NCI-H187 treated with DMSO at 0.1 percent for 48 hours (cell line): Measurements from ENCODE around the gene VIPR2.

Experiments used
- DNase-seq: peaks from one replicate; lab custom pipeline; 2025; lab: John Stamatoyannopoulos, UW

VIPR2 gene

GRCh38 chr7:159042103-159042502, 102.6 kb downstream of the VIPR2 start:
- no peak for DNase-seq

GRCh38 chr7:159040912-159041711, 103.6 kb downstream of the VIPR2 start:
- DNase-seq: no peak

- no peak for DNase-seq
These were observed 104.5 kb downstream of the VIPR2 start for GRCh38 chr7:159040146-159040545.

GRCh38 chr7:159039716-159040115, 105.0 kb downstream of the VIPR2 start:
- no peak for DNase-seq

GRCh38 chr7:159038066-159038465, 106.6 kb downstream of the VIPR2 start:
- no peak for DNase-seq

GRCh38 chr7:159036916-159037605, 107.6 kb downstream of the VIPR2 start:
- DNase-seq: no peak

- DNase-seq: no peak
These were observed 109.0 kb downstream of the VIPR2 start for GRCh38 chr7:159035571-159036073.

GRCh38 chr7:159034988-159035387, 109.7 kb downstream of the VIPR2 start:
- DNase-seq: no peak

- DNase-seq: no peak
These were observed 110.3 kb downstream of the VIPR2 start for GRCh38 chr7:159034394-159034793.

- no peak for DNase-seq
These were observed 110.7 kb downstream of the VIPR2 start for GRCh38 chr7:159033956-159034355.

- no peak for DNase-seq
These were observed 111.2 kb downstream of the VIPR2 start for GRCh38 chr7:159033473-159033825.

GRCh38 chr7:159032753-159033472, 111.8 kb downstream of the VIPR2 start:
- no peak for DNase-seq

GRCh38 chr7:159032322-159032721, 112.3 kb downstream of the VIPR2 start:
- no peak for DNase-seq

GRCh38 chr7:159031750-159032149, 112.9 kb downstream of the VIPR2 start:
- no peak for DNase-seq

- DNase-seq: no peak
These were observed 113.4 kb downstream of the VIPR2 start for GRCh38 chr7:159031135-159031701.

GRCh38 chr7:159030490-159031134, 114.1 kb downstream of the VIPR2 start:
- no peak for DNase-seq

- DNase-seq: no peak
These were observed 115.9 kb downstream of the VIPR2 start for GRCh38 chr7:159028508-159029401.

GRCh38 chr7:159027789-159028507, 116.7 kb downstream of the VIPR2 start:
- peak; percentile 45 for DNase-seq

GRCh38 chr7:159027056-159027788, 117.4 kb downstream of the VIPR2 start:
- no peak for DNase-seq
